ENCODE measurements around the gene NEK2. TPM values are rescaled to one million over a fixed set of nuclear protein-coding genes. Genes with fewer than 3 reads are reported as not detected.
"Not testable (repeated sequence)": the region's sequence is repeated elsewhere in the genome, so short reads cannot be mapped to it uniquely, and the experiment has no call there.

NEK2 gene
- total RNA-seq, 1 donor from 2014 or later, result 3.4 TPM

DNA sequence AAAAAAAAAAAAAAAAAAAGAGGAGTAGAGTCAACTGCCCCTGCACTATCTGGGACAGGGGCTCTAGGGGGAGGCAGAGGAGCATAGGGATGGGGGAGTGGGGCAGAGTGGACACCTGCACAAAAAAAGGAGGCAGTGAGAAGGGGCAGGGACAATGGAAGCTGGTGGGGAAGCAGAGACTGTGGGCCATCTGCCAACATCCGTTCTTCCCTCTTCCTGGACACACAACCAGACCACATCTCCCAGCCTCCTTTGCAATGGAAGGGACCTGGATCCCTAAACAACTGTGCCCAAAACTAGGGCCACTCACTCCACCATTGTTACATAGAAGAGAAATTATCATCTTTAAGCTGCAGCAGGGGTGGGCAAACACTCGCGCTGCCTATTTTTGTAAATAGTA is 38.4 kb downstream of the NEK2 start:
- no peak for TF ChIP-seq CTCF (IDR thresholded peaks at IDR 0.05; ENCODE audit: partially characterized antibody, unreplicated experiment)
- Mint-ChIP-seq H3K9me3 (ENCODE audit: unreplicated experiment) (no peaks in the 10 kb centered on the region), H3K4me1 (ENCODE audit: low read depth, unreplicated experiment) (peaks cover 3% of the 10 kb centered on the region), H3K27me3 (ENCODE audit: unreplicated experiment) (no peaks in the 10 kb centered on the region), H3K27ac (ENCODE audit: unreplicated experiment) (no peak overlapping the region), H3K4me3 (ENCODE audit: unreplicated experiment) (no peak overlapping the region), H3K36me3 (ENCODE audit: unreplicated experiment) (no peaks in the 10 kb centered on the region)
- DNase-seq, result no peak

GRCh38 chr1:211636575-211637029 is 38.8 kb downstream of the NEK2 start:
- not testable (repeated sequence) for H3K4me3 Mint-ChIP-seq (ENCODE audit: unreplicated experiment); H3K9me3 Mint-ChIP-seq (ENCODE audit: unreplicated experiment); H3K4me1 Mint-ChIP-seq (ENCODE audit: low read depth, unreplicated experiment); H3K36me3 Mint-ChIP-seq (ENCODE audit: unreplicated experiment); DNase-seq; H3K27ac Mint-ChIP-seq (ENCODE audit: unreplicated experiment); H3K27me3 Mint-ChIP-seq (ENCODE audit: unreplicated experiment)

DNA sequence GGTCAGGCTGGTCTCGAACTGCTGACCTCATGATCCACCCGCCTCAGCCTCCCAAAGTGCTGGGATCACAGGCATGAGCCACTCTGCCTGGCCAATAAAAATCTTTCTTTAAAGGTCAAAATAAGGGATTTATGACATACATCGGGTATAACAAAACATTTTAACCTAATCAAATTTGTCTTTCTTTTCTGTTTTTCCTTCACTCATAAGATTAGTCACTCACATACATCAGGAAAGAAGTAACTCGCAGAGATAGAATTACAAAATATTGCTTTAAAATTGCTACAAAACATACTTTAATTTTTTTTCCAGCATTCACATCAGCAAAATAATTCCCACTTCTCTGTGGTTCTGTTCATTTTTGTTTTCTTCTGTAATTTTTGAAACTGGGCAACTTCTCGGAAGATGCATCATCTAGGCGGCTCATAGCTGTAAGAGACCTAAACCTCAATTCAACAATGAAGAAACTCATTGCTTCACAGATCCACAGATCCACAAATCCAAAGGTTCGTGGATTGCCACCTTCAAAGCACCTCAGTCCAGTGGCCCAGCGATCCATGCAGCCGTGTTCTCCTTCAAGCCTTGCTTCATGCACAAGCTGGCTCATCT is 39.7 kb downstream of the NEK2 start:
- H3K36me3 Mint-ChIP-seq (ENCODE audit: unreplicated experiment), result no peaks in the 10 kb centered on the region
- no peaks in the 10 kb centered on the region for H3K9me3 Mint-ChIP-seq (ENCODE audit: unreplicated experiment)
- H3K4me3 Mint-ChIP-seq (ENCODE audit: unreplicated experiment), result no peak overlapping the region

DNA sequence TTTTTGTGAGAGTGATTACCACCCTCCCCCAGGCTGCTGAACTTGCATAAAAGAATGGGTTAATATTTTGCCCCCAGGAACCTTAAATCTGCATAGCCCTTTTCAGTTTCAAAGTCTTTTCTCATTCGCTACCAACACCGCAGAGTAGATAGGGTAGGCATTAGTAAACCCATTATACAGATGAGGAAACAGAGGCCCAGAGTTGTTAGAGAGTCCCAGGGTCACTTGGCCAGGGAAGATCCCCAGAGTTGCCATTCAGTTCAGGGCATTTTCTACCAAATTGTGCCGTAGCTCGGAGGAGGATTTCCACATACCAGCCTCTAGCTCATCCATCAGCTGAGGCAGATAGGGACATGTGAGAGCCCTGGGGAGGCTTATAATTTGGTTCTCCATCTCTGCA is 40.5 kb downstream of the NEK2 start:
- no peak overlapping the region for H3K4me3 Mint-ChIP-seq (ENCODE audit: unreplicated experiment)
- DNase-seq, result no peak
- no peaks in the 10 kb centered on the region for H3K27me3 Mint-ChIP-seq (ENCODE audit: unreplicated experiment)
- H3K4me1 Mint-ChIP-seq (ENCODE audit: low read depth, unreplicated experiment), result peaks cover 3% of the 10 kb centered on the region
- no peak for TF ChIP-seq CTCF (IDR thresholded peaks at IDR 0.05; ENCODE audit: partially characterized antibody, unreplicated experiment)
- no peak overlapping the region for H3K27ac Mint-ChIP-seq (ENCODE audit: unreplicated experiment)
- H3K36me3 Mint-ChIP-seq (ENCODE audit: unreplicated experiment), result no peaks in the 10 kb centered on the region
- no peaks in the 10 kb centered on the region for H3K9me3 Mint-ChIP-seq (ENCODE audit: unreplicated experiment)

More for the DNA sequence above, 39.7 kb downstream of the NEK2 start:
- peaks cover 3% of the 10 kb centered on the region for H3K4me1 Mint-ChIP-seq (ENCODE audit: low read depth, unreplicated experiment)
- no peak for DNase-seq
- no peak overlapping the region for H3K27ac Mint-ChIP-seq (ENCODE audit: unreplicated experiment)
- no peaks in the 10 kb centered on the region for H3K27me3 Mint-ChIP-seq (ENCODE audit: unreplicated experiment)
- TF ChIP-seq CTCF (IDR thresholded peaks at IDR 0.05; ENCODE audit: partially characterized antibody, unreplicated experiment), result no peak

GRCh38 chr1:211634461-211634860 is 41.0 kb downstream of the NEK2 start:
- Mint-ChIP-seq H3K27me3 (ENCODE audit: unreplicated experiment) (no peaks in the 10 kb centered on the region), H3K9me3 (ENCODE audit: unreplicated experiment) (no peaks in the 10 kb centered on the region), H3K4me3 (ENCODE audit: unreplicated experiment) (no peak overlapping the region), H3K4me1 (ENCODE audit: low read depth, unreplicated experiment) (peaks cover 3% of the 10 kb centered on the region), H3K36me3 (ENCODE audit: unreplicated experiment) (no peaks in the 10 kb centered on the region), H3K27ac (ENCODE audit: unreplicated experiment) (no peak overlapping the region)
- TF ChIP-seq CTCF (IDR thresholded peaks at IDR 0.05; ENCODE audit: partially characterized antibody, unreplicated experiment), result no peak
- DNase-seq, result no peak
